Measurements from ENCODE around the gene OPA3. TPM values are rescaled to one million over a fixed set of nuclear protein-coding genes. Genes with fewer than 3 reads are reported as not detected.

OPA3 gene
- total and polyA plus RNA-seq, 11 donors = 13.1 to 30.4 (median 22.3) TPM

- intact Hi-C loops (cut with DNase I) = loop anchor here in 2 of 10 donors (10.0 kb wide), 1 partner anchor 53 kb away; no protein-coding TSS in a partner anchor
Observed at GRCh38 chr19:45577111-45577905, 7.3 kb downstream of the OPA3 start.

GRCh38 chr19:45576682-45577081, 7.9 kb downstream of the OPA3 start:
- Histone ChIP-seq H3K27ac (peak overlapping the region in 11 of 12 donors; percentile 28 to 85 (median 71)), H3K9me3 (peaks cover 0 to 4% (median 0%) of the 10 kb centered on the region in 12 donors), H3K4me1 (peaks cover 0 to 53% (median 23%) of the 10 kb centered on the region in 12 donors), H3K27me3 (no peaks in the 10 kb centered on the region), H3K36me3 (peaks cover 0 to 4% (median 0%) of the 10 kb centered on the region in 9 donors), H3K4me3 (no peak overlapping the region)
- 30 to 82% (median 46%) methylated on average over 3 of the region's 3 CpGs for WGBS, 4 donors
- intact Hi-C loops (cut with DNase I) = loop anchor here in 2 of 10 donors (10.0 kb wide), 1 partner anchor 52 kb away; no protein-coding TSS in a partner anchor
- TF ChIP-seq CTCF (IDR thresholded peaks at IDR 0.05) (no peak), POLR2A (IDR thresholded peaks at IDR 0.05) (no peak)
- ATAC-seq = peak in 1 of 4 donors; percentile 5
- DNase-seq = no peak

More at GRCh38 chr19:45577111-45577905, 7.3 kb downstream of the OPA3 start:
- H3K27me3 ChIP-seq = no peaks in the 10 kb centered on the region
- TF ChIP-seq POLR2A (IDR thresholded peaks at IDR 0.05) = no peak
- TF ChIP-seq CTCF (IDR thresholded peaks at IDR 0.05) = no peak
- peaks cover 0 to 5% (median 0%) of the 10 kb centered on the region in 9 donors for H3K36me3 ChIP-seq
- peaks cover 0 to 53% (median 23%) of the 10 kb centered on the region in 12 donors for H3K4me1 ChIP-seq
- ATAC-seq (peak; percentile 54 to 90 (median 84)), DNase-seq (peak in 4 of 5 donors; percentile 49 to 83 (median 67))
- no peak overlapping the region for H3K4me3 ChIP-seq
- no peaks in the 10 kb centered on the region for H3K9me3 ChIP-seq
- WGBS, 4 donors = 32 to 44% (median 37%) methylated on average over 11 of the region's 11 CpGs
- H3K27ac ChIP-seq = peak overlapping the region in 11 of 12 donors; percentile 28 to 85 (median 71)

GRCh38 chr19:45575216-45575615, 9.4 kb downstream of the OPA3 start:
- Histone ChIP-seq H3K4me3 (no peak overlapping the region), H3K27me3 (no peaks in the 10 kb centered on the region), H3K4me1 (peaks cover 0 to 55% (median 23%) of the 10 kb centered on the region in 12 donors), H3K9me3 (peaks cover 0 to 6% (median 0%) of the 10 kb centered on the region in 12 donors), H3K27ac (peak overlapping the region in 10 of 12 donors; percentile 40 to 85 (median 72)), H3K36me3 (no peaks in the 10 kb centered on the region)
- no peak for DNase-seq
- intact Hi-C loops (cut with DNase I) = loop anchor here in 2 of 10 donors (10.0 kb wide), 1 partner anchor 50 kb away; no protein-coding TSS in a partner anchor
- TF ChIP-seq POLR2A (IDR thresholded peaks at IDR 0.05) (no peak), CTCF (IDR thresholded peaks at IDR 0.05) (no peak)
- ATAC-seq = no peak
- 84 to 94% (median 90%) methylated on average over 5 of the region's 5 CpGs for WGBS, 4 donors

- Histone ChIP-seq H3K4me1 (peaks cover 0 to 62% (median 26%) of the 10 kb centered on the region in 12 donors), H3K4me3 (no peak overlapping the region), H3K9me3 (peaks cover 0 to 6% (median 0%) of the 10 kb centered on the region in 12 donors), H3K36me3 (no peaks in the 10 kb centered on the region), H3K27ac (peak overlapping the region in 11 of 12 donors; percentile 40 to 85 (median 67)), H3K27me3 (no peaks in the 10 kb centered on the region)
- intact Hi-C loops (cut with DNase I) = loop anchor here in 3 of 10 donors (5.0 to 10.0 kb wide), 2 partner anchors 47 to 50 kb away; no protein-coding TSS in a partner anchor
- WGBS, 4 donors = 45 to 55% (median 51%) methylated on average over 4 of the region's 4 CpGs
- DNase-seq = peak in 1 of 5 donors; percentile 71
- TF ChIP-seq CTCF (IDR thresholded peaks at IDR 0.05) = no peak
- no peak for TF ChIP-seq POLR2A (IDR thresholded peaks at IDR 0.05)
- ATAC-seq = peak; percentile 38 to 61 (median 51)
Observed at GRCh38 chr19:45574526-45574925, 10.1 kb downstream of the OPA3 start.

All from heart left ventricle (tissue), 16 donors.